Measurements from ENCODE around the gene HOXB13. TPM values are rescaled to one million over a fixed set of nuclear protein-coding genes. Genes with fewer than 3 reads are reported as not detected.
"Not testable (repeated sequence)": the region's sequence is repeated elsewhere in the genome, so short reads cannot be mapped to it uniquely, and the experiment has no call there.

Gene HOXB13
- total and polyA plus RNA-seq, 5 donors from 2014 or later: not detected

DNA sequence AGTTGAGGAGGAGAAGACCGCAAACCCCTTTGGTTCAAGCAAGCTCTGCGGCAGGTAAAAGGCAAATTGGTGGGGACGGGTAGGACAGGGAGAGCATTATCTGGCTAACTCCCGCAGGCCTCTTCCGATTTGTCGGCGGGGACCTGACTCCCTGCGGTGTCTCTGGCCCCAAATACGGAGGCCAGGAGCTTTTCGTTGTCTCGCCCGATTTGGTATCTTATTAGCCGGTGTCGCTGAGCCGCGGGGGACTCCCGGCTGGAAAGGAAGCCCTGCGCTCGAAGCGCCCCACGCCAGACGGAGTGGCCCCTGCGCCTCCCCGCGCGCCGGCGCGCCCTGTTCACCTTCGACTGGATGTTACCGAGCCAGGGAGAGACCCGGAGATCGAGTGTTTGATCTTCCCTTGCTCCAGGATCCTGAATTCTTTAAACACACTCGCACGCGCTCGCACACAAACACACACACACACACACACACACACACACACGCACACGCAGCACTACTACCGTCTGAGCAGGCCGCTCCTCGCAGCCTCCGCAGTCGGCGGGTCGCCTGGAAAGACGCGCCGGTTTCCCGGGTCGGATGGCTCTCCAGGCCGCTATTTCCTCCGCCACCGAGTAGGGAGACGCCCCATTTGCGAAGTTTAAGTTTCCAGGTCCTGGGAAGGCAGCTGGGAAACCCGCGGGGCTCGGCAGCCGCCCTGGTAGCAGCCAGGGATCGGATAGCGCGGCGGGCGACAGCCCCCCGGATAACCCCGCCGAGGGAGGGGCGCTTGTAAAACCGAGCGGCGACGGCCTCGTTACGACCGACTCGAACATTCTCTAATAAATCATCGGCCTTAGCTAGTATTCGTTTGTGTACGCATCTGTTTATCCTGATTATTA lies 9.5 kb downstream of the HOXB13 start:
- H3K4me1 Mint-ChIP-seq: peaks cover 4 to 41% (median 22%) of the 10 kb centered on the region in 4 donors
- Histone ChIP-seq H3K9me3 (ENCODE audit: control insufficient read depth in 2 of 2, low read length in 2 of 2) (peaks cover 1 to 5% of the 10 kb centered on the region in 2 experiments), H3K36me3 (ENCODE audit: control insufficient read depth, insufficient read depth, low read length) (no peaks in the 10 kb centered on the region), H3K27me3 (ENCODE audit: control insufficient read depth, insufficient read depth, low read length) (peaks cover 55% of the 10 kb centered on the region), H3K4me1 (ENCODE audit: control insufficient read depth, insufficient read depth, low read length, poor library complexity, severe bottlenecking) (peaks cover 40% of the 10 kb centered on the region), H3K27ac (ENCODE audit: insufficient read depth, low read length, poor library complexity, severe bottlenecking) (no peak overlapping the region), H3K4me3 (ENCODE audit: low read depth, low read length) (no peak overlapping the region)
- H3K4me3 Mint-ChIP-seq: peak overlapping the region in 2 of 4 donors; percentile 33 to 59
- H3K36me3 Mint-ChIP-seq: no peaks in the 10 kb centered on the region
- peaks cover 0 to 11% (median 1%) of the 10 kb centered on the region in 7 donors for H3K9me3 Mint-ChIP-seq
- peak overlapping the region in 1 of 3 donors; percentile 79 for H3K27ac Mint-ChIP-seq
- H3K27me3 Mint-ChIP-seq: peaks cover 97% of the 10 kb centered on the region
- DNase-seq (peak in 1 of 3 donors; percentile 19), ATAC-seq (ENCODE audit: low read depth in 2 of 2) (no peak)

DNA sequence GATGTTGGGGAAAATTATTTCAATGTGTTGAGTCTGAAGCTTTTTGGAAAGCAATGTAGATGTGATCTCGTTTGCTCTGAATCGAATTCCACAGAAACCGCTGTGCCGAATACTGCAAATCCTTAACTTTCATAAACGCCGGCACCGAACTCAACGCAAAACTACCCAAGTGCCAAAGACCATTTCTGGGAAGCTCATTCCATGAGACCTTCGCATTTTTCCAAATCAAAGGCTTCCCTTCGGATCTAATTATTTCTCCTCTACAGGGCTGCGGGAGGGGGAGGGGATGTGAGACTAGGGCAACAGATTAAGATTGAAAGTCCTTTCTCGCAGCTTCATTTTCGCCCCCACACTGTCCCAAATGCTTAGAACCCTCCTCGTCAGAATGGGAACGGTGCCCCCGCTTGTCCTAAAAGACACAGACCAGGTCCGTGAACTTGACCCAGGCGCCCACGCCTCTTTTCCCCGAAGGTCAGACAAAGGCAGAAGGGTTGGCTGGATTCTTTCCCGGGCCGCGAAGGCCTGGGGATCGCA lies 10.3 kb downstream of the HOXB13 start:
- Mint-ChIP-seq H3K4me3 (peak overlapping the region in 2 of 4 donors; percentile 15 to 59), H3K27ac (no peak overlapping the region), H3K9me3 (peaks cover 0 to 11% (median 1%) of the 10 kb centered on the region in 7 donors), H3K36me3 (no peaks in the 10 kb centered on the region), H3K4me1 (peaks cover 0 to 34% (median 17%) of the 10 kb centered on the region in 4 donors), H3K27me3 (peaks cover 97% of the 10 kb centered on the region)
- Histone ChIP-seq H3K27ac (ENCODE audit: insufficient read depth, low read length, poor library complexity, severe bottlenecking) (no peak overlapping the region), H3K36me3 (ENCODE audit: control insufficient read depth, insufficient read depth, low read length) (no peaks in the 10 kb centered on the region), H3K27me3 (ENCODE audit: control insufficient read depth, insufficient read depth, low read length) (peaks cover 51% of the 10 kb centered on the region), H3K9me3 (ENCODE audit: control insufficient read depth in 2 of 2, low read length in 2 of 2) (peaks cover 1 to 5% of the 10 kb centered on the region in 2 experiments), H3K4me1 (ENCODE audit: control insufficient read depth, insufficient read depth, low read length, poor library complexity, severe bottlenecking) (peaks cover 33% of the 10 kb centered on the region), H3K4me3 (ENCODE audit: low read depth, low read length) (no peak overlapping the region)
- ATAC-seq (ENCODE audit: low read depth in 2 of 2) (no peak), DNase-seq (no peak)

DNA sequence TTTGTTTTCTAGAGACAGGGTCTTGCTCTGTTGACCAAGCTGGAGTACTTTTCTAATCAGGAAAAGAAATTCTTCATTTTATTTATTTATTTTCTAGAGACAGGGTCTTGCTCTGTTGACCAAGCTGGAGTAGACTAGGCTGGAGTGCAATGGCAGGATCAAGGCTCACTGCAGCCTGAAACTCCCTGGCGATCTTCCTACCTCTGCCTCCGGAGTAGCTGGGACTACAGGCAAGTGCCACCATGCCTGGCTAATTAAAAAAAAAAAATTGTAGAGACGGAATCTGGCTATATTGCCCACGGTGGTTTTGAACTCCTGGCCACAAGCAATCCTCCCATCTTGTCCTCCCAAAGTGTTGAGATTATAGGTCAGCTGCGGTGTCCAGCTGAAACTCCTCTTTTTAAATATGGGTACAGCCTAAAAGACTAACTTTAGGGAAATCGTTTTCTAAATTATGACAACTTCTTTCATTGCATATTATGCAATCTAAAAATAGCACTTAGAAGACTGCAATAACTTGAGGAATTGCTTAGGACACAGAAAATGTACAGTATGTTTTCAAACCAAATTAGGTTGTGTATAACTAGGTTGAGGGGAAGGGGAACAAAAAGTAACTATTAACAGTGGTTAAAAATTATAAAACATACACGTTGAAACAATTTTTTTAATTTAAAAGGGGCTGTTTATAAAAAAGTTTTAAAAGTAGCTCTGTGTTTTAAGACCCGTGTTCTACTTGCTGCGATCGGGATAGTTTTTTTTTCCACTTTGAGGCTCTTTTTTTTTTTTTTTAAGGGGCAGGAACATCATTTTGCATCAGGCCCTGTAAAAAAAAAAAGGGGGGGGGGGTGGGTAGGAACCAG lies 11.0 kb downstream of the HOXB13 start:
- peaks cover 0 to 31% (median 16%) of the 10 kb centered on the region in 4 donors for H3K4me1 Mint-ChIP-seq
- Histone ChIP-seq H3K27ac (ENCODE audit: insufficient read depth, low read length, poor library complexity, severe bottlenecking) (no peak overlapping the region), H3K27me3 (ENCODE audit: control insufficient read depth, insufficient read depth, low read length) (peaks cover 51% of the 10 kb centered on the region), H3K4me1 (ENCODE audit: control insufficient read depth, insufficient read depth, low read length, poor library complexity, severe bottlenecking) (peaks cover 26% of the 10 kb centered on the region), H3K4me3 (ENCODE audit: low read depth, low read length) (no peak overlapping the region), H3K36me3 (ENCODE audit: control insufficient read depth, insufficient read depth, low read length) (no peaks in the 10 kb centered on the region), H3K9me3 (ENCODE audit: control insufficient read depth in 2 of 2, low read length in 2 of 2) (peaks cover 1 to 5% of the 10 kb centered on the region in 2 experiments)
- peak overlapping the region in 2 of 4 donors; percentile 56 to 60 for H3K4me3 Mint-ChIP-seq
- no peak for DNase-seq
- peaks cover 0 to 11% (median 1%) of the 10 kb centered on the region in 7 donors for H3K9me3 Mint-ChIP-seq
- no peak for ATAC-seq (ENCODE audit: low read depth in 2 of 2)
- peaks cover 97% of the 10 kb centered on the region for H3K27me3 Mint-ChIP-seq
- no peaks in the 10 kb centered on the region for H3K36me3 Mint-ChIP-seq
- no peak overlapping the region for H3K27ac Mint-ChIP-seq

DNA sequence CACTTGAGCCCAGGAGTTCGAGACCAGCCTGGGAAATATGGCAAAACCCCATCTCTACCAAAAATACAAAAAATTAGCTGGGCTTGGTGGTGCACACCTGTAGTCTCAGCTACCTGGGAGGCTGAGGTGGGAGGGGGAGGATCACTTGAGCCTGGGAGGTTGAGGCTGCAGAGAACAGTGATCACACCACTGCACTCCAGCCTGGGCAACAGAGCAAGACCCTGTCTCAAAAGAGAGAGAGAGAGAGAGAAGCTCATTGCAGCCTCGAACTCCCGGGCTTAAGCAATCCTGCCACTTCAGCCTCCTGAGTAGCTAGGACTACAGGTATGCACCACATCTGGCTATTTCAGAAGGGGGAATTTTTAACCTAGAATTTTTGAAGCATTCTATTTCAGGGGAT lies 12.0 kb downstream of the HOXB13 start:
- not testable (repeated sequence) for DNase-seq, H3K27ac Mint-ChIP-seq

DNA sequence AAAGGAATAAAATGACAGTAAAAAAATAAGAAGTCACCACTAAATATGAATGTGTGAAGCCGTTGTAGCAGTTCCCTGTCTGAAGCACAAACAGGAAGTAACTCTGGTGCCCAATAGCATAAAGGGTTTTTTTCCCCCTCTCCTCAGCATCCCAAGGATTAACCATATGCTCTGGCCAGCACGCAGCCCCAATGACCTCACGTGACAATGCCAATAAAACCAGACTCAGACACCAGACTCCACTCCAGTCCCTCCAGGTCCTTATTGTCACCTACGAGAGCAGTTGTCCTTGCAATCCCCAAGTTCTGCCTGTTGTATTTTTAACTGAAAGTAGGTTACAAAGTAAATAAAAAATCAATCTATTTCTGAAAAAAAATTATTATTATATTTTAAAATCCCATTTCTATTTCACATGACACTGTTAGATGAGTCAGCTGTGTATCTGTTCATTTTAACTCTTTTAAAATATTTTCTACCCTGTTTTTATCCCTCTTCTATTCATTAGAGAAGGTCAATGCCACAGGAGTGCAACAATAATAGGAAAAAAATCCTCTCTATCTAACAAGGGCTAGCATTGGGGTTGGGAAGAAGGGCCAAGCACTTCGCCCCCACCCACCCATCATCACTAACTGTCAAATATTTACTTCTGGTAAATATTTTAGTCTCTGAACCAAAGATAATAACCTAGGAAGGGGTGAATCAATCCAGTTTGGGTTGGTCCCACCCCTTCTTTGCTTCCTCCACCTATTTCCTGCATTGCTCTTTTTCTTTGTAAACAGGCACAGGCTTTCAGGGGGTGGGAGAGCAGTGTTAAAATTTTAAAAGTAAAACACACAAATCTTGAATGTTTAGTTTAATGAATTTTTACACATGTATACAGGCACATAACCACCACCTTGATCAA lies 12.8 kb downstream of the HOXB13 start:
- no peaks in the 10 kb centered on the region for H3K36me3 Mint-ChIP-seq
- DNase-seq: peak in 1 of 3 donors; percentile 36
- no peak overlapping the region for H3K27ac Mint-ChIP-seq
- Histone ChIP-seq H3K36me3 (ENCODE audit: control insufficient read depth, insufficient read depth, low read length) (no peaks in the 10 kb centered on the region), H3K27ac (ENCODE audit: insufficient read depth, low read length, poor library complexity, severe bottlenecking) (no peak overlapping the region), H3K27me3 (ENCODE audit: control insufficient read depth, insufficient read depth, low read length) (peaks cover 40% of the 10 kb centered on the region), H3K4me1 (ENCODE audit: control insufficient read depth, insufficient read depth, low read length, poor library complexity, severe bottlenecking) (peaks cover 22% of the 10 kb centered on the region), H3K9me3 (ENCODE audit: control insufficient read depth in 2 of 2, low read length in 2 of 2) (peaks cover 1 to 5% of the 10 kb centered on the region in 2 experiments), H3K4me3 (ENCODE audit: low read depth, low read length) (no peak overlapping the region)
- peaks cover 91% of the 10 kb centered on the region for H3K27me3 Mint-ChIP-seq
- H3K9me3 Mint-ChIP-seq: peaks cover 0 to 12% (median 1%) of the 10 kb centered on the region in 7 donors
- no peak overlapping the region for H3K4me3 Mint-ChIP-seq
- no peak for ATAC-seq (ENCODE audit: low read depth in 2 of 2)
- H3K4me1 Mint-ChIP-seq: peaks cover 0 to 30% (median 13%) of the 10 kb centered on the region in 4 donors

More for the DNA sequence above, 12.0 kb downstream of the HOXB13 start:
- Mint-ChIP-seq H3K4me1 (peaks cover 0 to 31% (median 14%) of the 10 kb centered on the region in 4 donors), H3K9me3 (peaks cover 0 to 12% (median 1%) of the 10 kb centered on the region in 7 donors), H3K27me3 (peaks cover 93% of the 10 kb centered on the region)
- not testable (repeated sequence) for H3K36me3 ChIP-seq (ENCODE audit: control insufficient read depth, insufficient read depth, low read length); H3K4me3 Mint-ChIP-seq; ATAC-seq (ENCODE audit: low read depth in 2 of 2); H3K9me3 ChIP-seq (ENCODE audit: control insufficient read depth in 2 of 2, low read length in 2 of 2); H3K4me3 ChIP-seq (ENCODE audit: low read depth, low read length); H3K36me3 Mint-ChIP-seq; H3K27ac ChIP-seq (ENCODE audit: insufficient read depth, low read length, poor library complexity, severe bottlenecking)
- Histone ChIP-seq H3K27me3 (ENCODE audit: control insufficient read depth, insufficient read depth, low read length) (peaks cover 44% of the 10 kb centered on the region), H3K4me1 (ENCODE audit: control insufficient read depth, insufficient read depth, low read length, poor library complexity, severe bottlenecking) (peaks cover 22% of the 10 kb centered on the region)

DNA sequence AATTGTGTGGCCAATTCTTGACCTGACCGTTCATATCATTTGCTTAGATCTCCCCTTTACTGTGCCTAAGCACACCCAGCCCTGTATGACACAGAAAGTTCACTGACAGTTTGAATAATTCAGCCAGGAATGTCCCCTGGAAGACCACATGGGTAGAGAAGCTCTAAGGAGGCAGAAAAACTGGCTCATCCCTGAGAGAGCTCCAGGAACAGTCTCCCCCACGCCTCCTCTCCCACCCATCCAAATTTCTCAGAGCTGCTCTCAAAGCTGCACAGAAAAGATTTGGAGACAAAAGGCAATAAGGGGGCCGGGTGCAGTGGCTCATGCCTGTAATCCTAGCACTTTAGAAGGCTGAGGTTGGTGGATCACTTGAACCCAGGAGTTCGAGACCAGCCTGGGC lies 17.4 kb downstream of the HOXB13 start:
- peaks cover 0 to 4% (median 2%) of the 10 kb centered on the region in 4 donors for H3K4me1 Mint-ChIP-seq
- H3K27ac ChIP-seq (ENCODE audit: insufficient read depth, low read length, poor library complexity, severe bottlenecking): no peak overlapping the region
- peaks cover 4% of the 10 kb centered on the region for H3K4me1 ChIP-seq (ENCODE audit: control insufficient read depth, insufficient read depth, low read length, poor library complexity, severe bottlenecking)
- no peaks in the 10 kb centered on the region for H3K9me3 ChIP-seq (ENCODE audit: control insufficient read depth in 2 of 2, low read length in 2 of 2)
- H3K27ac Mint-ChIP-seq: no peak overlapping the region
- H3K36me3 ChIP-seq (ENCODE audit: control insufficient read depth, insufficient read depth, low read length): no peaks in the 10 kb centered on the region
- no peak overlapping the region for H3K4me3 ChIP-seq (ENCODE audit: low read depth, low read length)
- H3K27me3 Mint-ChIP-seq: peaks cover 85% of the 10 kb centered on the region
- no peak for DNase-seq
- H3K27me3 ChIP-seq (ENCODE audit: control insufficient read depth, insufficient read depth, low read length): peaks cover 31% of the 10 kb centered on the region
- no peak for ATAC-seq (ENCODE audit: low read depth in 2 of 2)
- H3K36me3 Mint-ChIP-seq: no peaks in the 10 kb centered on the region
- H3K9me3 Mint-ChIP-seq: peaks cover 0 to 6% (median 0%) of the 10 kb centered on the region in 7 donors
- H3K4me3 Mint-ChIP-seq: no peak overlapping the region

Data from CD4-positive, CD25-positive, alpha-beta regulatory T cell (primary cell).